ENCODE data around the gene GNAS-AS1.

Gene GNAS-AS1

DNA sequence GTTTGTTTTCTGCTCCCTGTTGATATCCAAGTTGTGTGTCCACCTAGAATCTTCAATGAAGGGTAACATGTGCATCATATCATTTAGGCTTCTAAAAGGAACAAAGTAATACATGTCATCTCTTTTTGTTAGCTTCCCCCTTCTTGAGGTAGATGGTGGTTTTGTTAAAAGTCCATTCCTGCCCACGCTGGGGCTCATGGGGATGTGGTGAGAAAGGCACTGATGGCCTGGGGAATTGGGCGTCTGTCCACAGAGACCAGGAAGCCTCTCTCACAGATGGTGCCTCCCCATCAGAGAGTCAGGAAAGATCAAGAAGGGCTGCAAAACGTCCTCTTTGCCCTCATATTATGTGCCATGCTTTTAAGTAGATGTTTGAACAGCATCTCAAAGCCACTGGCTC lies 34.3 kb upstream of the GNAS-AS1 start:
- peak; percentile 56 for DNase-seq

DNA sequence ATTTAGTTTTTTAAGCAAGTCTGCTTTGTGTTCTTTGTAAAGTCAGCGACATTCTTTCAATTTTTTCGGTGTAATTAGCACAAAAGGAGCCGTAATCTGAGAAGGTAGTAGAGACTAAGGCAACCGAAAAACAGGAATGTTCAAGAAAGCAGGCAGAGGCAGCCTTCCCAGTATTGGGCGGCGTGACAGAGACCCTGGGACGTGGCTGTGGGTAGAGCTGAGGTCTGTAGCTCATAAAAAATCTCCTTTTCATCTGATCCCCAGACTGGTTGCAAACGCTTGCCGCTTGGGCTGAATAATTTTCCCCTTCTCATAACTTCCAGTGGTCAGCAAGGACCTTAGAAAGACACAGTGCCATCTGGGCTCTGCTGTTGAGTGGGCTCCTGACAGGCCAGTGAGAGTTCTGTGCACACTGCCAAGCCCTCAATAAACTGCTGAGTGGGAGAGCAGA lies 32.6 kb upstream of the GNAS-AS1 start:
- no peak for DNase-seq

DNA sequence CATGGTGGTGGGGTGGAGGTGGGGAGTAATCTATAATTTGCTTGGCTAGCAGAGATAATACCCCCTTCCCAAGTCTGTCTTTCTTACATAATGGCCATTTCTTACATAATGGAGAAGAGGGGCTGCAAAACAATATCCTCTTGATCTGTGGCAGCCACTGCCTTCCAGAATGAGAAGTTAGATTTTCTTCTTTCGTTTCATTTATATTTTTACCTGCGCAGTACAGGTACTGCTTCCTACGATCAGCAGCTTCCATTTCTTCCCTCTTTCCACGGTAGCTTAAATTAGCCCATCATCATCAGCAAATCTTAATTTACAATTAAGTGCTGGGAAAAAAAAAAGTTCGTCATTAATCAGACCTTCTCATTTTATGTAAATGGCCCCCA lies 32.0 kb upstream of the GNAS-AS1 start:
- no peak for DNase-seq

DNA sequence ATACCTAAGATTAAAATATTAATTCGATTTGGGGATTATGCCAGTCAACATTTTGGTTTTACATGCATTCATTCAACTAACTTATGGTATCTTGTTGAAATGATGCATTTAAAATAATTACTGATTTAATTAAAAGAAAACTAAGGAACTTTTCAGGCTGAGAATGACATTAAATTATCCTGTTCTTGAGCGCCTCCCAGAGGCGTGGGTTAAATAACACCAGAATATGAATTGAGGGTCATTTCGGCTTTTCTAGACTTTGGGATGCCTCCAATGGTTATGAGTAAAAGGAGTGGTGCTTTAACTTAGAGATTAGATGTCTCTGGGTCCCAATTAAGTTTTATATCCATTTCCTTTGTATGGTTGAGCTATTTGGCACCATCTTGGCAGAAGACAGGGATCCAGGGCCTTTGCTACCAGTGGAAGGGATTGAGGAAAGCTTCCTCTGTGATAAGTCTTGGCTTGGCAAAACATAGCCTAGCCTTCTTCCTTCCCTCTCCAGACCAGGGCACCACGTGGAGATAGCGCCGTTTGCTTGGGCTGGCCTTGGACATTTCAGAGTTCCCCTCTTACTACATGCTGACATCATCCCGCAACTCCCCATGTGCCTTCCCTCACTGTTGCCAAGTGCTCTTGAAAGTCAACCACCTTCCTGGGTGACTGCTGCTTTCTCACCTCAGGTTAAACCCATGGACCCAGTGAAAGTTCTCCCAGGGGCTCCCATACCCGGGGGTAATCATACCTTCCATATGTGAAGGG lies 30.5 kb upstream of the GNAS-AS1 start:
- DNase-seq = peak; percentile 80

DNA sequence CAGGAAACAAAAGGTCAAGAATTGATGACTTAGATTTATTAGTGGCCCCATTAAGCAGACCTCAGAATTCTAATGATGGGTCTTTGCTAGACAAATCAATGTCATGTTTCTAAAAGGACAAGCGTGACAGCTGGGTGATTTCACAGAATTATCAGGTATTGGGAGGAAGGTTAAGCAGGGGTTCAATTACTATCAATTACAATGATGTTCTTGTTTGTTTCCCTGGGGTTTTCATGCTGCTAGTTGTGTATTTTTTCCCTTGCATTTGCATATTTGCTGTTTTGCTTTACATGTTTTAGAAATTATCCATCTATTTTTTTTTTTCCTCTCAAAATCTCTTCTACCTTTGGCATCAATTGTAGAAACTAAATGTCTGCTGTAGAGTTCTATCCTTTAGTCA lies 29.7 kb upstream of the GNAS-AS1 start:
- DNase-seq = no peak

DNA sequence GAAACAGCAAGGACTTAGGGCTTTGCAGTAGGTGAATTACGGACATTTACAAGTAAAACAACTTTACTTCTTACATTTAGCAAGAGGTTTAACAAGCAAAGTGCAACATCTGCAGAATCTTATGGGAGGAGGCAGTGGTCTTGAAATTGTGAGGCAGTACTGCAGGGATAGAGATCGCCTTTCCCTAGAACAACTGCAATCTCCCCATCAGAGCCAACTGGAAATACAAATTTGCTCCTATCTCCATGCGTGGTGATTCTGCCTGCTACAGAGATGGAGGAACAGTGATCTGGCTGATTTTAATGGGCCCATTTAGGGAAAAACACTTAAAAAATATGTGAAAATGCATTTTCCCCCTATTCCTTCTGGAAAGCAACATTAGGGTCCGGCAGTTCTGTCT lies 27.7 kb upstream of the GNAS-AS1 start:
- no peak for DNase-seq

DNA sequence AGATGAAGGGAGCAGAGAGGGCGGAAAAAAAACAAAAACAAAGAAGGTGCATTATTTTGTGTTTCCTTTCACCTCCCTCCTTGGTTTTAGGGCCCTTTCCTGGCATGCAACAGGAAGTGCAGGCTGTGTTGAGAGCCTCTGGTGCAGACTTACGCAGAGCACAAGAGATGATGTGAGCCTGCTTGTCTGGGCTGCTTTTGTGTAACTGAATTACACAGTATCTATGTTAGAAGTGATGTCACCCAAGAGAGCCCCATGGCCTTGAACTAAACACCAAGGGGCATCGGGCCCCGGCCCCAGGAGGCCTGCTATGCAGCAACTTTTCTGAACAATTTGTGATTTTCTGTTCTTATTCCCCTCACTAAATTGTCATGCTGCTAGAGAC lies 27.3 kb upstream of the GNAS-AS1 start:
- DNase-seq = no peak

DNA sequence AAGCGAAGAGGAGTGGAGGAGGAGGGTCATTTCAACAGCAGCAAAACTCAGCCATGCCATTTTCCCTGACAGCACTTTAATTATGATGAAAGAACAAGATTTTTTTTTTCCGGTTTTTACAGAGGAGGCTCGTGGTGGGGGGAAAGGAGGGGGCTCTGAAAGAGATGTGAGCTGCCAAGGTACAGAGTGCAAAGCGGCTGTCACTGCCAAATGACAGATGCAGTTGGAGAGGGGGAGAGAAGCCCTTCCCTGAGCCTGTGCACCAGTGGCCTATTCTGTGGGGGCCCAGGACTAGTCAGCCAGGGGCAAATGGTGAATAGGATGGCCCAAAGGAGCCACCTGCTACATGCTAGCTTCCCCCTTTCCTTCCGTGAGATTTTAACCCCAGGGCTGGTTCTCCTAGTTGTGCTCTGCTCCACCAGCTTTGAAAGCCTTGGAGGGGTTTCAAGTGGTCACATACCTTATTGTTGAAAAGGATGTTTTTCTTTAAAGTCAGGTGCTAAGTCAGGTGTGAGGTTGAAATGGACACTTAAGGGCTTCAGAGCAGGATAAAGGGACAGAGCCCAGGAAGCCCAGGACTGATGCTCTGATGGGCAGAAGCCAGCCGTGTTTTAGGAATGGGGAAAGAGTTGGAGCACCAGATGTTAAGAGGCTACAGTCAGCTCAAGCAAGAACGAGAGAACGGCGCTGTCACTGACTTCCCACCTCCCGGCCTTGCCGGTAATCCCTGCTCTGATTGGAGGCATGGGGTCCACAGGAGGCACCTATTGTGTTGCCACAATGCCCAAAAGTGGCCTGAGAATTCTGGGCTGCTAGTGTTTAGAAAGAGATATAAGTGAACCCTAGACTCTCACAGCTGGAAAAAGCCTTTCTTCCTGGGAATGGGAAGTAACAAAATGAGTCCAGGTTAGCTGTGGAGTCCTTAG lies 26.6 kb upstream of the GNAS-AS1 start:
- DNase-seq = no peak

DNA sequence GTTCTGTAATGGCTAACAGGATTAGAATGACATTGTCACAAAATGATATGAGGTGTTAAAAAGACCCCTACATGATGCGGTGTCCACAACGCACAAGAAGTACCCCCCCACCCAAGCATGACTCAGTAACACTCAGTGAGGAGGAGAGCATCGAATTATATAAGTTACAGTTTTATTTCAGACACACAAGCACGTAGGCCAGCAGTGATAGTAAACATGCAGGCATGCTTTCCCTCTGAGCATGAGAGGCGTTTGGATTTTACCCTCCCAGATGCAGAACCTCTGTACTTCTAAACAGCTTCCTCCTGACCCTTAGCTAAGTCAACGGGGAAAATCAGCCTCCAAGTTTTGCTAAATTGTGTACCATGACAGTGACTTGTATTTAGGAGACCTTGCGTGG lies 25.7 kb upstream of the GNAS-AS1 start:
- DNase-seq = no peak

DNA sequence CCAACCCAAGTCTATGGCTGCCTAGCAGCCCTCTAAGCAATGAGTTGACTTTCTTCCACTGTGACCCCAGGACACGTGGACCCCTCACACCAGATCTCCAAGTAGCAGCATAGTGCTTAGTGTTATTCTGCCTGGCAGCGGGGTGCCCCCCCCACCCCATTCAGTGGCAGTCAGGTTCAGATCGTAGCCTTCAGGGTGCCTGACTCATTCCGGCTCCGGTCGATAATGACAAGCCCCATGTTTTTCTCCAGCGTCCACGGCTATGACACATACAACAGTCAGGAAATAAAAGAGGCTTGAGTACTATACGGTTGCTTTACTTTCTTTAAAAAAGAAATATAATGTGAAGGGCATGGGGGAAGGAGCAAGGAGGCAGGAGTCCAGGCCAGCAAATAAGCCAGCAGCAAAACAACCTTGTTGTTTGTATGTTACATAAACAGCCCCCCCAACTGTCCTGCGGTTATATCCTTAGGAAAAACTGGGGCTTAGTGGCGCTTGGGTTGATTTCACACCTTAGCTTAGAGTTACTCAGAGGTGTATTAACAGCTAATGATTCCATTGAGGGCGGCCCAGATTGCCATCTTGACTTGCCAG lies 24.9 kb upstream of the GNAS-AS1 start:
- no peak for DNase-seq

DNA sequence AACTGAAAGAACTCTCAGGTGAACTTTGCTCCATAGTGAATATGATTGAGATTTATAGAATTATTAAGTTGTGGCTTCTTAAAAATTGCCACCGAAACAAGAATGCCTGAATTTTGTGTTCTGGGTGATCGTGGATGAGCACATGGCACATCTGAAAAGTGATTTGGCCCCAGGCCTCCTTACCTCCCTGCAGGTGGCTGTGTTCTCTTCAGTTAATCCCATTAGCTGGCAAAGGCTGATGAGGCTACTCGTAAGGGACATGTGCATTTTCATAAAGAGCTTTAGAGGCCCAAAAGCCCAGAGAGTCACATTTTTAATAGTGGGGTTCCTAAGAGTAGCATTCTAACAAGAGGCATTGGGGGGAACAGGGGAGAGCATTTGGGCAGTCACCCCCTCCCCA lies 24.4 kb upstream of the GNAS-AS1 start:
- DNase-seq = no peak

DNA sequence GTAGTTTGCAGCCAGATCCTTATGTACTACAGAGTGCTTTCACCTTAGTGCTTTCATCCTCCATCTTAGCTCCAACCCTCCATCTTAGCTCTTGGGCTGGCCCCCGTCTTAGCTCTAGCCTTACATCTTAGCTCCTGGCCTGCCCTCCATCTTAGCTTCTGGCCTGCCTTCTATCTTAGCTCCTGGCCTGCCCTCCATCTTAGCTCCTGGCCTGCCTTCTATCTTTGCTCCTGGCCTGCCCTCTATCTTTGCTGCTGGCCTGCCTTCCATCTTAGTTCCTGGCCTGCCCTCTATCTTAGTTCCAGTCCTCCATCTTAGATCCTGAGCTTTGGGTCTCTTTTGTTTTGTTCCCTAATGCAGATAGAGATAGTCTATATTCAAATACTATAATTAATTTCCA lies 23.8 kb upstream of the GNAS-AS1 start:
- no peak for DNase-seq

DNA sequence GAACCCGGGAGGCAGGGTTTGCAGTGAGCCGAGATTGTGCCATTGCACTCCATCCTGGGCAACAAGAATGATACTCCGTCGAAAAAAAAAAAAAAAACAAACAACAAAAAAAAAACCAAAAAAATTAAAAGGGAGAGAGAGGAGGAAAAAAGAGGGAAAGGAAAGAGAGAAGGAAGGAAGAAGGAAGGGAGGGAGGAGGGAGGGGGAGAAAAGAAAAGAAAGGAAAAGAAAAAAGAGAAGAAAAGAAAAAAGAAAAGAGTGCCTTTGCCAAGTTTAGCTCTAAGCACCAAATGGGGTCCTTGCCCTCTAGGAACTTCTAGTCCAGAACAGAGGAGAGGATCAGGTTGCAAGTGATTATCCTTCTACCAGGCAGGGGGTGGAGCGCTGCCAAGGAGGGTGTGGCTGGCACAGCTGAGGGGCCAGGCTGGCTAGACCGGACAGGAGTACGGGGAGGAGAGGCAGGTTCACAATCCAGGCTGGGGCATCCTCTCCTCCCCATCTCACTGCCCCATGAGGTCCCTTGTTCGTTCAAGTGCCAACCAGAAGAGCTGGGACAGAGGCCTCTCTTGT lies 20.9 kb upstream of the GNAS-AS1 start:
- no peak for DNase-seq

DNA sequence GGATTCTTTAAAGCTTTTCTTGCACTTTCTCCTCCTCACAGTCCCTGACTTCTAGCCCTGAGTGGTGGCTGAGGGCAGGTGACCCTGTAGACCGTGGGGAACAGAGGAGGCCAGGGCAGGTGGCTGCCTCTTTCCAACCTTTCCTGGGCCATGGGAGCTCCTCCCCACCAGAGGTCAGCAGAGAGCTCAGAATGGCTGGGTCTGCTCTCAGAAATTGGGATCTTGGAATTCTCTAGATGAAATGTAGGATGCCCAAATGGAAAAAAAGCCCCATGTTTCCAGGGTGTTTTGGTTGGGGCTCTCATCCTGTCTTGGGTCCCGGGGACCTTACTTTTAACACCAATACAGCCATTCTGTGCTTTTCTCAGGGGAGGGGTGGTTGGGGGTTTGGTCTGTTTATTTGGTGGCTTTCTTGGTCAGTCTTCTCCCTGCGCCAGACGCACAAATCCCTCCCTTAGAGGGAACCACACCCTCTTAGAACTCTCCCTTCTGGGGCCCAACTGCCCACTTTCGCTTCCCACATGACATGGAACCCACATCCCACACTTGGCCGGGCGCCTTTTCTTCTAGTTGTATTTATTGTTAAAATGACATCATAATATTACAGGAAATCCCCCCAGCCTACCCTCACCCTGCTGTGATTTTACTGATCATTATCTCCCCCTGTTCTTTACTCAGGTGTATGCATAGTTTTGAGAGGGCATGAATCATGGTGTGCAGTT lies 19.8 kb upstream of the GNAS-AS1 start:
- peak; percentile 45 for DNase-seq

DNA sequence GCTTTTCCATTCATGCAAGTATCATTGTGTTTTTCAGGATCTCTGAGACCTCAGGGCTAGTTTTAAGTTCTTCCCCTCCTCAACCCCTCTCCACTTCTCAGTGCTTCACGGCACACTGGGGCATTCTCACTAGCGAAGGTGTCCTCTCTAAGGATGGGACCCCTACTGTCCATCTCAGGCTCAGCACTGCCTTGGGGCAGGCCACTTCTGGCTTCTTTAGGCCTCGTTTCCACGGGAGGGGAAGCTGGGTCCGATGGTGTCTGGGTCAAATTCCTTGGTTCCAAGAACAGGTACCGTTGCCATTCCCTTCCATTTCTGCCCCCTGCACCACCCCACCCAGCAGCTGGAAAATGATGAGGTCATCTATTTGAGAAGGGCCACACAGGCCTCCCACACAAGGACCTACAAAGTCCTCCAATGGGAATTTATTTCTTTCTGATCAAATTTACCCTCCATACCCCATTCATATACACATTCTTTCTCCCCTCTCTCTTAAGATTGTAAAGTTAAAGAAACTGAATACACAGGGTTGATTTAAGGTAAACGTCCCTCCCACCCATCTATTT lies 19.0 kb upstream of the GNAS-AS1 start:
- DNase-seq = no peak

DNA sequence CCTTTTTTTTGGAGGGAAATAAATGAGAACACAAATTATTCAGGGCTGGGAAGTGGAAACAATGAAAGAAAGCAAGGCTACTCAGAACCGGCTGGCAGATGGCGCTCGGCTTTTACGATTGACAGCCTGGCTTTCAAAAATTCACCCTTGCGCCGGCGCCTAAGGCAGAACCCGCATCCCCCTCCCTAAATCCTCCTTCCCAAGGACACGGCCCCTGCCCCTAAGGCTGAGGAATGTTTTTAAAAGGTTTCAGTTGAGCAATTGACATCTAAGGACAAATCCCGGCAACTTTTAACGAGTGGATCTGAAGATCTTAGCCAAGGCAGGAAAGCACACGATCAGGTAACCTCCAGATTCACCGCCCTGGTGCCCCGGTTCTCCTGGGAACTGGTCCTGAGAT lies 18.1 kb upstream of the GNAS-AS1 start:
- DNase-seq = no peak

DNA sequence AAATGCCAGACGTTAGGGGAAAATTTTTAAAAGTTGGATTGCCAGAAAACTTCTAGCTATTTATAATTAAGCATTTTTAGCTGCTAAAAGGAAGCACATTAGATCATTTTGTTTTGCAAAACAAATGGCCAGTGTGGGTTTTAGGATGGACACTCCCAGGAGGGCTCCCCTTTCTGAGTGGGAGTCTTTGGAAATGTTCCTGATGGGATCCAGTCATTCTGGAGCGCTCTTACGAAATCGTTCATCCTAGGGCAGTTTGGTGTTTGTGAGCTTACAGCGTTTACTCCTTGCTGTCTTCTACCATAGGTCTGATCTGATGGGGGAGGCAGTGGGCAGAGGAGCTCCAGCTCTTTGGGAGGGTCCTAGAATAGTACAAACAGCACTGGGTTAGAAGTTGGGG lies 16.5 kb upstream of the GNAS-AS1 start:
- DNase-seq = no peak

DNA sequence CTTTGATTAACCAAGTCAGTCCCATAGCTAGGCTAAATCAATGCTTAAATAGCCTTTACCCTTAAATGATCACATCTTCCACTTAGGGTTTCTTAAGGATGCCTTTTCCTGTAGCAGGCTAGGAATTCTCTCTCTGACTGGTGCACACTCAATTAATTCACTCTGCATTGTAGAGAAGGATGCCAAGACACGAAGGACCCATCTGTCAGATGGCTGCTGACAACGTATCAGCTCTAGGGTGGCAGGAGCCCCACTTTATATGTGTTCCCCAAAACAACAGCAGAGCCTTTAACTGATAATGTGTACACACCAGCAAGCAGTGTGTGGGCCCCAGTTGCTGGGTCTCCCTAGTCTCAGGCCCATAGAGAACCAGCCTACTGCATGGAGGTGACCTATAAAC lies 15.1 kb upstream of the GNAS-AS1 start:
- no peak for DNase-seq

DNA sequence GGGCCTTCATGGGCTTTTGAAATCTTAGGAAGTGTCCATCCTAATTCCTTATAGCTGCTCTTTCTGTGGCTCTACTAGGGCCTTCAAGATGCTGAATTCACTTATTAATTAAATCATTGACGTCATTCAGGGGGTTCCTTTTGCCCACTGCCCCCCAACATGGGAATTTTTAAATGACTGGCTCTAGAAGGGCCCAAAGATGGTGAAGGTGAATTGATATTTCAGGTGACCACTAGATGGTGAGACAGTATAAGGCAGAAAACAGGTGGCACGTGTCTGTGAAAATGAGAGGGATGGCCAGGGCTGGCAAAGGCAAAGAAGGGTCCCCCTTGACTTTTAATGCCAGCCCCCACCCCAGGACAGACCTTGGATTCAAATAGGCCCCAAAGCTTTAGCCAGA lies 13.6 kb upstream of the GNAS-AS1 start:
- DNase-seq = no peak

DNA sequence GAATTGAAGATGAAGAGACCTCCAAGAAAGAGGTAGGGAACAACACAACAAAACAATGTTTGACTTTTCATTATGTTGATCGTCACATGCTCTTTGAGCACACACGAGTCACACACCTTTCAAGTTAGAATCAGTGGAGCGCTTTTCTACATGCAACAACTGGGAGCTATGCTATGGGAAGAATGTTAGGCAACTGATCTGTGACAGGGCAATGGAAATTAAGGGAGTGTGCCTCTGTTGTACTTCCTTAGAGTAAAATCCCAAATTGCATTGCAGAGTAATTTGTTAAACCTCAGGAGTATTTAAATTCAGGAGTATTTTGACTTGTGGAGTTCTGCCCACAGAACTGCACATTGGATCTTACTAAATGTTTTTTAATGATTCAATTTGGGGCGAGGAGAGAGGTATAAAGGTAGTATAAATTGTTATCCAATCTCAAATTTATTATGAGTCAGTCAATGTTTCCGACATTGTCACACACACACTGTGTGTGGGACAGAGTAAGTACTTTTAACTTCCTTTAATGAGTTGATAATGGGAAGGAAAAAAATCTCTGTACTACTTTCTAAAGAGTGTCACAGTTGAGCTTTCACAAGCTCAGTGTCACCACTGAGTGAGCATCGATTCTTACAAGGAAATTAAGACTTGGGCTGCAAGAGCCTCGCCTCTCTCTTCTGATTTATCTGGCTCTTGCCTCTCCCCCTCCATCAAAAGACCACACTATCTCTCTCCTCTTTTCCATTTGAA lies 12.5 kb upstream of the GNAS-AS1 start:
- DNase-seq = peak; percentile 58

DNA sequence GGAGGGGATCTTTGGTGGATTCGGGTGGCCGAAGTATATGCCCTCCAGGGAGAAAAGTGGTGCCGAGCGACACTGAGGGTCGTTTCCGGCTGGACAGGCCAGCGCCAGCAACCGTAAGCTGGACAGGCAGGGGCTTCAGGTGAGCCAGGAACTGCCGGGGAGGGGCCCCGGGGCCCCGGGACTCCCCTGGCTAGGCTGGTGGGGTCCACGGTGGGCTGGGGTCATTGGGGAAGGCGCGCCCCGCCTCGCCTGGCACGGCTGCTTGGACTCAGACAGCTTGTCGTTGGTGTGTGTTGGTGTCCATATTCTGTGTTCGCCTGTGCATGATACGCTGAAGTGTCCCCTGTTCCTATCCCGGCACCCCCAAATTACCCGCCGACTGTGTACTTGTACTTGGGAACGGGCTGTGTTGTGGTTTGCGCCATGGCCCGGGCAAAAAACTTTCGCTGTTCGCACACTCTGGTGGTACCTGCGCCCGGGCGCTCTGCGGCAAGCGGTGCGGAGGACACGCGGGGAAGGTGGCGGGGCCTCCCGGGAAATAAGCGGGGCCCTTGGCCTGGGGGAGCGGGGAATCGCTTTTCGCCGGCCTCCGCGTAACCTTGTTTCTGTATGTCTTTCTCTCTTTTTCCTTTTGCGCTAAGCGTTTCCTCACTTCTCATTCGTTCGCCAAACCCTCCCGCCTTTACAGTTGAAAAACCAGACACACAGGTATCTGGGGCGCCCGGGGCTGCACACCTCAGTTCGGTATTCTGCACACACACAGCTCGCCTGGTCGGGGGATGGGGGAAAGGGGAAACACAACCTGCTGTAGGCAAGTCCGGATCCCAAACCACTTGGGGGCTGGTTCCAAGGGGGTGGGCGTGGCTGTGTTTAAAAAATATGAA lies 5.0 kb upstream of the GNAS-AS1 start:
- DNase-seq = no peak
